SK-N-SH treated with all-trans-retinoic acid at 6 μM for 48 hours (cell line): ENCODE data around the gene G3BP1.

Experiments used
- ATAC-seq: fragments of 200-7000 bp; cut with Tn5 transposase; 3 replicates; pipeline ENCODE4 v1.9.1; 2020; ENCODE audit warnings: mild to moderate bottlenecking, moderate library complexity
- ARNTL ChIP-seq: fragments of 450-650 bp; formaldehyde crosslinking; IDR thresholded peaks from 2 replicates; pipeline ENCODE4 v1.5.0; 2020; ENCODE audit warnings: low read depth, mild to moderate bottlenecking, moderate library complexity, borderline replicate concordance
- BACH2 ChIP-seq: fragments of 250-450 bp; sonication (Bioruptor Pico); IDR thresholded peaks from 2 replicates; pipeline ENCODE4 v1.9.0; 2021; ENCODE audit warnings: mild to moderate bottlenecking, borderline replicate concordance
- CSDC2 ChIP-seq: fragments of 250-450 bp; sonication (Bioruptor Pico); IDR thresholded peaks from 2 replicates; pipeline ENCODE4 v1.5.0; 2020; ENCODE audit warnings: mild to moderate bottlenecking, moderate library complexity
- CSRNP3 ChIP-seq: fragments of 250-450 bp; sonication (Bioruptor Pico); IDR thresholded peaks from 2 replicates; pipeline ENCODE4 v1.5.1; 2021; ENCODE audit warnings: mild to moderate bottlenecking, moderate library complexity
- ESRRG ChIP-seq: fragments of 250-450 bp; sonication (Bioruptor Pico); IDR thresholded peaks from 2 replicates; pipeline ENCODE4 v1.6.1; 2021; ENCODE audit warnings: mild to moderate bottlenecking
- GLIS3 ChIP-seq: fragments of 250-450 bp; sonication (Bioruptor Pico); IDR thresholded peaks from 2 replicates; pipeline ENCODE4 v1.5.0; 2020; ENCODE audit warnings: mild to moderate bottlenecking, moderate library complexity
- ISL1 ChIP-seq: fragments of 250-450 bp; sonication (Bioruptor Pico); IDR thresholded peaks from 2 replicates; pipeline ENCODE4 v2.1.2; 2022; ENCODE audit warnings: mild to moderate bottlenecking, moderate library complexity
- OSR1 ChIP-seq: fragments of 250-450 bp; sonication (Bioruptor Pico); IDR thresholded peaks from 2 replicates; pipeline ENCODE4 v1.8.0; 2022; ENCODE audit warnings: moderate library complexity, mild to moderate bottlenecking, inconsistent platforms
- PATZ1 ChIP-seq: fragments of 250-450 bp; sonication (Bioruptor Pico); IDR thresholded peaks from 2 replicates; pipeline ENCODE4 v1.8.0; 2020; ENCODE audit warnings: mild to moderate bottlenecking, moderate library complexity, borderline replicate concordance
- POU6F1 ChIP-seq: fragments of 250-450 bp; sonication (Bioruptor Pico); IDR thresholded peaks from 2 replicates; pipeline ENCODE4 v1.8.0; 2021; ENCODE audit warnings: low read depth, mild to moderate bottlenecking, moderate library complexity, borderline replicate concordance
- PPARA ChIP-seq: fragments of 250-450 bp; sonication (Bioruptor Pico); IDR thresholded peaks from 2 replicates; pipeline ENCODE4 v1.5.0; 2020; ENCODE audit warnings: mild to moderate bottlenecking, borderline replicate concordance
- RARB ChIP-seq: fragments of 250-450 bp; sonication (Bioruptor Pico); IDR thresholded peaks from 2 replicates; pipeline ENCODE4 v1.8.0; 2021; ENCODE audit warnings: mild to moderate bottlenecking, moderate library complexity
- SNAI2 ChIP-seq: fragments of 250-450 bp; sonication (Bioruptor Pico); IDR thresholded peaks from 2 replicates; pipeline ENCODE4 v1.5.0; 2020; ENCODE audit warnings: mild to moderate bottlenecking, moderate library complexity
- TCF4 ChIP-seq: fragments of 250-450 bp; sonication (Bioruptor Pico); IDR thresholded peaks from 2 replicates; pipeline ENCODE4 v1.8.0; 2021; ENCODE audit warnings: mild to moderate bottlenecking, moderate library complexity, borderline replicate concordance
- TOX ChIP-seq: fragments of 250-450 bp; sonication (Bioruptor Pico); IDR thresholded peaks from 2 replicates; pipeline ENCODE4 v1.8.0; 2021; ENCODE audit warnings: mild to moderate bottlenecking, moderate library complexity, borderline replicate concordance
- ZC3H10 ChIP-seq: fragments of 250-450 bp; sonication (Bioruptor Pico); IDR thresholded peaks from 2 replicates; pipeline ENCODE4 v1.5.1; 2021; ENCODE audit warnings: mild to moderate bottlenecking, moderate library complexity
- ZFP3 ChIP-seq: fragments of 250-450 bp; sonication (Bioruptor Pico); IDR thresholded peaks from 2 replicates; pipeline ENCODE4 v1.5.0; 2020; ENCODE audit warnings: mild to moderate bottlenecking, moderate library complexity
- ZFP30 ChIP-seq: fragments of 450-650 bp; formaldehyde crosslinking; IDR thresholded peaks from 2 replicates; pipeline ENCODE4 v1.5.0; 2022; ENCODE audit warnings: mild to moderate bottlenecking, moderate library complexity
- ZNF565 ChIP-seq: fragments of 450-650 bp; formaldehyde crosslinking; conservative IDR thresholded peaks from 2 replicates; pipeline ENCODE4 v1.5.0; 2020; ENCODE audit warnings: low read depth, mild to moderate bottlenecking, moderate library complexity
- ZNF70 ChIP-seq: fragments of 450-650 bp; formaldehyde crosslinking; IDR thresholded peaks from 2 replicates; pipeline ENCODE4 v1.5.0; 2020; ENCODE audit warnings: mild to moderate bottlenecking, moderate library complexity
- ZNF8 ChIP-seq: fragments of 450-650 bp; formaldehyde crosslinking; IDR thresholded peaks from 2 replicates; pipeline ENCODE4 v1.5.0; 2020; ENCODE audit warnings: mild to moderate bottlenecking, moderate library complexity

Gene G3BP1

GRCh38 chr5:151772029-151772845 is 483 bp downstream of the G3BP1 start:
- TF ChIP-seq ZNF70 (CRISPR knock-in tag) (no peak), CSDC2 (CRISPR knock-in tag) (no peak), RARB (CRISPR knock-in tag) (no peak), POU6F1 (CRISPR knock-in tag) (no peak), SNAI2 (CRISPR knock-in tag) (no peak), TCF4 (CRISPR knock-in tag) (no peak), ZC3H10 (CRISPR knock-in tag) (no peak), ARNTL (no peak), ZFP30 (CRISPR knock-in tag) (no peak), CSRNP3 (CRISPR knock-in tag) (no peak), BACH2 (CRISPR knock-in tag) (no peak), ZFP3 (CRISPR knock-in tag) (no peak)
- ATAC-seq: no peak; the same call in 2 of the 3 replicates

- ATAC-seq: no peak
- TF ChIP-seq BACH2 (CRISPR knock-in tag): no peak
- TF ChIP-seq OSR1: no peak
- no peak for TF ChIP-seq PATZ1 (CRISPR knock-in tag)
- no peak for TF ChIP-seq ZNF8 (CRISPR knock-in tag)
- TF ChIP-seq ZNF565 (CRISPR knock-in tag): no peak
- no peak for TF ChIP-seq ARNTL
- no peak for TF ChIP-seq RARB (CRISPR knock-in tag)
- TF ChIP-seq CSRNP3 (CRISPR knock-in tag): no peak
- no peak for TF ChIP-seq ZNF70 (CRISPR knock-in tag)
- no peak for TF ChIP-seq SNAI2 (CRISPR knock-in tag)
- TF ChIP-seq TCF4 (CRISPR knock-in tag): no peak
- TF ChIP-seq GLIS3: no peak
- no peak for TF ChIP-seq ZFP30 (CRISPR knock-in tag)
- TF ChIP-seq ISL1: no peak
- no peak for TF ChIP-seq ESRRG (CRISPR knock-in tag)
- TF ChIP-seq ZC3H10 (CRISPR knock-in tag): no peak
- no peak for TF ChIP-seq TOX (CRISPR knock-in tag)
- TF ChIP-seq PPARA: no peak
- TF ChIP-seq POU6F1 (CRISPR knock-in tag): no peak
Measured at GRCh38 chr5:151772846-151773561, 1.2 kb downstream of the G3BP1 start.
